Endothelial cell of umbilical vein (primary cell): Measurements from ENCODE around the gene PTPN23. TPM values are rescaled to one million over a fixed set of nuclear protein-coding genes. Genes with fewer than 3 reads are reported as not detected.

ENCODE experiments used
- BruUV-seq: library from RNA; stranded (reverse); fragments of 400-500 nt; replicated peaks from 2 replicates; lab custom pipeline; 2021; lab: Mats Ljungman, UMichigan
- CTCF ChIA-PET: fragments of 300-600, 350-600 bp; sonication (Branson Sonifier 250); formaldehyde crosslinking; loops from one replicate; lab custom pipeline; 2021; ENCODE audit warnings: antibody characterized with exemption, inconsistent platforms; lab: Charles Lee
- POLR2A ChIA-PET: fragments of 300-600, 350-600 bp; sonication (Branson Sonifier 250); formaldehyde crosslinking; loops from one replicate; lab custom pipeline; 2021; ENCODE audit warnings: antibody characterized with exemption, inconsistent platforms; lab: Charles Lee
- DNase-seq: peaks from one replicate; pipeline ENCODE4 v3.0.0-alpha.2; 2011; ENCODE audit warnings: low read depth, low spot score
- FAIRE-seq: peaks from 2 replicates; lab custom pipeline; 2011; peaks lifted over from hg19 to GRCh38; lab: Jason Lieb, UNC
- H2AFZ ChIP-seq: 2 replicates; pipeline ENCODE4 v1.6.0; 2012; ENCODE audit warnings: low read depth, low read length, control low read depth, inconsistent platforms
- H3K27ac ChIP-seq: 2 replicates; pipeline ENCODE4 v1.5.1; 2011; ENCODE audit warnings: low read depth, mild to moderate bottlenecking, control low read depth, low read length, moderate library complexity; ENCODE audit not compliant: insufficient read depth
- H3K27me3 ChIP-seq, 2 experiments: 2 replicates each; pipeline versions ENCODE4 v1.6.0 to v1.6.1; 2011; ENCODE audit warnings: low read length in 2 of 2, mixed read lengths in 1 of 2; ENCODE audit not compliant: control insufficient read depth in 2 of 2, insufficient read depth in 2 of 2
- H3K36me3 ChIP-seq, 2 experiments: 2 replicates in 1 of 2; 3 replicates in 1 of 2; pipeline ENCODE4 v1.5.1; 2011; ENCODE audit warnings: low read length in 2 of 2, mild to moderate bottlenecking in 1 of 2, moderate library complexity in 1 of 2; ENCODE audit not compliant: control insufficient read depth in 2 of 2, insufficient read depth in 2 of 2; ENCODE audit errors: extremely low read depth in 1 of 2
- H3K4me1 ChIP-seq: 3 replicates; pipeline ENCODE4 v1.5.1; 2011; ENCODE audit warnings: mild to moderate bottlenecking, low read length; ENCODE audit not compliant: control insufficient read depth, insufficient read depth; ENCODE audit errors: extremely low read depth
- H3K4me2 ChIP-seq: 2 replicates; pipeline ENCODE4 v1.6.1; 2011; ENCODE audit warnings: low read length, control low read depth, mixed read lengths; ENCODE audit not compliant: insufficient read depth
- H3K4me3 ChIP-seq, 3 experiments: fragments of 200-600 bp in 1 of 3; sonication (generic), shearing (Covaris generic) in 1 of 3; replicated peaks in 1 of 3; 2 replicates each; pipeline ENCODE4 v1.5.1; 2011 to 2016; ENCODE audit warnings: control low read depth in 3 of 3, low read length in 3 of 3, mild to moderate bottlenecking in 2 of 3, inconsistent platforms in 1 of 3, low read depth in 1 of 3, moderate library complexity in 1 of 3; ENCODE audit not compliant: insufficient read depth in 1 of 3
- H3K79me2 ChIP-seq: 2 replicates; pipeline ENCODE4 v1.6.0; 2012; ENCODE audit warnings: low read length, inconsistent platforms; ENCODE audit not compliant: control insufficient read depth, insufficient read depth
- H3K9ac ChIP-seq: replicated peaks from 2 replicates; pipeline ENCODE3; 2011; ENCODE audit warnings: low read length, control low read depth; ENCODE audit not compliant: insufficient read depth; ENCODE audit errors: extremely low read depth
- H3K9me1 ChIP-seq: replicated peaks from 3 replicates; pipeline ENCODE4 v1.6.0; 2011; ENCODE audit warnings: mild to moderate bottlenecking, low read length; ENCODE audit not compliant: control insufficient read depth, insufficient read depth; ENCODE audit errors: extremely low read depth
- H3K9me3 ChIP-seq: replicated peaks from 2 replicates; pipeline ENCODE4 v1.5.1; 2012; ENCODE audit warnings: low read length, inconsistent platforms; ENCODE audit not compliant: control insufficient read depth, insufficient read depth
- H4K20me1 ChIP-seq: replicated peaks from 2 replicates; pipeline ENCODE3; 2011; ENCODE audit warnings: mild to moderate bottlenecking, low read length; ENCODE audit not compliant: control insufficient read depth, insufficient read depth; ENCODE audit errors: extremely low read depth
- CTCF ChIP-seq, 2 donors: IDR thresholded peaks; 1 replicate in 1 of 2; 2 replicates in 1 of 2; pipeline ENCODE4 v1.5.1; 2011; ENCODE audit warnings: low read length in 2 of 2, mild to moderate bottlenecking in 2 of 2, moderate library complexity in 2 of 2, control low read depth in 1 of 2, inconsistent platforms in 1 of 2, low read depth in 1 of 2; ENCODE audit not compliant: insufficient read depth in 1 of 2; ENCODE audit errors: extremely low read depth in 1 of 2
- EZH2 ChIP-seq: IDR thresholded peaks from 2 replicates; pipeline ENCODE4 v1.6.1; 2012; ENCODE audit warnings: borderline replicate concordance, low read depth, mild to moderate bottlenecking, moderate library complexity, low read length, inconsistent platforms; ENCODE audit not compliant: severe bottlenecking
- FOS ChIP-seq: IDR thresholded peaks from 2 replicates; pipeline ENCODE4 v1.6.1; 2011; ENCODE audit warnings: mild to moderate bottlenecking, low read length, moderate library complexity, borderline replicate concordance; ENCODE audit not compliant: insufficient read depth
- GATA2 ChIP-seq: IDR thresholded peaks from 2 replicates; pipeline ENCODE4 v1.7.0; 2011; ENCODE audit warnings: low read depth, mild to moderate bottlenecking, moderate library complexity, mixed read lengths, low read length; ENCODE audit not compliant: insufficient read length, insufficient read depth
- JUN ChIP-seq: IDR thresholded peaks from 2 replicates; pipeline ENCODE4 v1.6.1; 2011; ENCODE audit warnings: borderline replicate concordance, low read depth; ENCODE audit not compliant: insufficient read length, insufficient read depth
- MAX ChIP-seq: IDR thresholded peaks from 2 replicates; pipeline ENCODE4 v1.6.1; 2011; ENCODE audit not compliant: insufficient read depth, insufficient read length
- MYC ChIP-seq: IDR thresholded peaks from one replicate; pipeline ENCODE4 v1.6.1; 2011; ENCODE audit warnings: mild to moderate bottlenecking, low read depth, low read length
- POLR2A ChIP-seq: IDR thresholded peaks from 2 replicates; pipeline ENCODE4 v1.6.1; 2012; ENCODE audit warnings: low read depth, mild to moderate bottlenecking, control low read depth, low read length
- POLR2AphosphoS5 ChIP-seq: IDR thresholded peaks from 2 replicates; pipeline ENCODE4 v1.6.1; 2012; ENCODE audit warnings: low read depth, mild to moderate bottlenecking, control low read depth, low read length, moderate library complexity; ENCODE audit not compliant: insufficient read depth
- dilution Hi-C: fragments of 300-500 bp; cut with MboI; formaldehyde crosslinking; loops from one replicate; pipeline ENCODE4 v1.15.0; 2019; ENCODE audit warnings: low sequenced_read_pairs; ENCODE audit not compliant: extremely low pct_ligation_motif_present
- intact Hi-C: fragments of 100-400 bp; cut with micrococcal nuclease; formaldehyde crosslinking; loops from one replicate; pipeline ENCODE4 v1.10.0; 2022
- polyA plus RNA-seq, 4 experiments: library from polyadenylated mRNA; depleted of rRNA in 3 of 4; stranded (reverse) in 3 of 4; unstranded in 1 of 4; fragments of >200 nt; gene quantifications; 2 replicates each; pipeline versions ENCODE4 v1.2.1 to v1.2.3, GENCODE V29; 2011 to 2012; ENCODE audit warnings: missing spikeins in 1 of 4
- total RNA-seq: library from RNA; stranded (reverse); gene quantifications from 2 replicates; pipeline ENCODE4 v1.2.3, GENCODE V29; 2021

The PTPN23 gene
- total and polyA plus RNA-seq, 2 donors (not counting 3 experiments of a cell fraction or from before 2014, with no cell fraction given): 8.5 to 63.5 TPM

- TF ChIP-seq POLR2A: no peak
- TF ChIP-seq MAX: no peak
- TF ChIP-seq FOS: no peak
- no peak for TF ChIP-seq GATA2
- TF ChIP-seq POLR2AphosphoS5: no peak
- TF ChIP-seq EZH2: no peak
- TF ChIP-seq MYC: no peak
- no peak for TF ChIP-seq JUN
- TF ChIP-seq CTCF (IDR thresholded peaks at IDR 0.05; ENCODE audit: extremely low read depth in 1 of 2, insufficient read depth in 1 of 2, low read depth in 1 of 2, low read length in 2 of 2): no peak
- DNase-seq (no peak), FAIRE-seq (no peak)
- Histone ChIP-seq H3K9me1 (no peaks in the 10 kb centered on the region), H3K27ac (no peak overlapping the region), H3K36me3 (peaks cover 11 to 33% of the 10 kb centered on the region in 2 experiments), H3K9me3 (no peaks in the 10 kb centered on the region), H3K4me1 (no peaks in the 10 kb centered on the region), H3K79me2 (no peaks in the 10 kb centered on the region), H3K4me3 (no peak overlapping the region), H3K27me3 (no peaks in the 10 kb centered on the region), H3K4me2 (no peak overlapping the region), H3K9ac (no peak overlapping the region), H4K20me1 (no peaks in the 10 kb centered on the region), H2AFZ (no peak overlapping the region)
- dilution Hi-C loops (no loop called here), intact Hi-C loops (no loop called here)
- ChIA-PET CTCF (interaction anchor here (1.2 kb wide), 1 partner anchor 16 kb away, joined by 4 read pairs; no protein-coding TSS in a partner anchor), POLR2A (no interaction called here)
- BruUV-seq: no TSS peak
Measured at GRCh38 chr3:47339951-47340350, 40.9 kb upstream of the PTPN23 start.
